DOHH2 (cell line): ENCODE data around the gene SCLT1.
"Not testable (repeated sequence)": the region's sequence is repeated elsewhere in the genome, so short reads cannot be mapped to it uniquely, and the experiment has no call there.

Source experiments
- H3F3A ChIP-seq: fragments of 200-600 bp; sonication (generic), shearing (Covaris generic); 2 replicates; pipeline ENCODE4 v1.6.0; 2016; ENCODE audit warnings: antibody characterized with exemption, mild to moderate bottlenecking; ENCODE audit not compliant: control insufficient read depth, insufficient read depth
- H3K27ac ChIP-seq: fragments of 200-600 bp; sonication (generic); 2 replicates; pipeline ENCODE4 v1.5.1; 2014; ENCODE audit warnings: low read depth, mild to moderate bottlenecking, low read length, moderate library complexity
- H3K27me3 ChIP-seq: fragments of 200-600 bp; sonication (generic); 2 replicates; pipeline ENCODE4 v1.6.1; 2014; ENCODE audit warnings: mild to moderate bottlenecking, low read length, mixed read lengths; ENCODE audit not compliant: control insufficient read depth
- H3K36me3 ChIP-seq: fragments of 200-600 bp; sonication (generic); 2 replicates; pipeline ENCODE4 v1.6.1; 2014; ENCODE audit warnings: mild to moderate bottlenecking, low read length, moderate library complexity, mixed read lengths; ENCODE audit not compliant: control insufficient read depth
- H3K4me1 ChIP-seq: fragments of 200-600 bp; sonication (generic); 2 replicates; pipeline ENCODE4 v1.6.1; 2014; ENCODE audit warnings: mild to moderate bottlenecking, low read length, mixed read lengths; ENCODE audit not compliant: control insufficient read depth
- H3K4me2 ChIP-seq: fragments of 200-600 bp; sonication (generic); 2 replicates; pipeline ENCODE4 v1.6.0; 2014; ENCODE audit warnings: mild to moderate bottlenecking, low read length, moderate library complexity
- H3K4me3 ChIP-seq: fragments of 200-600 bp; sonication (generic); 2 replicates; pipeline ENCODE4 v1.5.1; 2014; ENCODE audit warnings: mild to moderate bottlenecking, low read length, mixed read lengths
- H3K79me2 ChIP-seq: fragments of 200-600 bp; sonication (generic); 2 replicates; pipeline ENCODE4 v1.6.1; 2014; ENCODE audit warnings: mild to moderate bottlenecking, low read length, mixed read lengths; ENCODE audit not compliant: control insufficient read depth
- H3K9me2 ChIP-seq: fragments of 200-600 bp; sonication (generic); replicated peaks from 2 replicates; pipeline ENCODE4 v1.6.1; 2014; ENCODE audit warnings: mild to moderate bottlenecking, low read length, mixed read lengths; ENCODE audit not compliant: control insufficient read depth
- H3K9me3 ChIP-seq: fragments of 200-600 bp; sonication (generic); 2 replicates; pipeline ENCODE4 v1.6.1; 2014; ENCODE audit warnings: antibody characterized with exemption, low read length, mixed read lengths; ENCODE audit not compliant: control insufficient read depth, insufficient read depth
- H4K20me1 ChIP-seq: fragments of 200-600 bp; sonication (generic); 2 replicates; pipeline ENCODE4 v1.6.0; 2014; ENCODE audit warnings: low read depth, mild to moderate bottlenecking, antibody characterized with exemption, low read length, moderate library complexity; ENCODE audit not compliant: control insufficient read depth, insufficient read depth
- CTCF ChIP-seq: fragments of 200-600 bp; sonication (generic); IDR thresholded peaks from one replicate; pipeline ENCODE4 v1.5.1; 2014; ENCODE audit warnings: antibody characterized with exemption, mild to moderate bottlenecking, low read depth, low read length; ENCODE audit not compliant: poor library complexity, severe bottlenecking
- EZH2phosphoT487 ChIP-seq: fragments of 200-600 bp; sonication (generic); IDR thresholded peaks from 2 replicates; pipeline ENCODE4 v1.6.1; 2017; ENCODE audit warnings: borderline replicate concordance, mild to moderate bottlenecking, antibody characterized with exemption, low read length, moderate library complexity, mixed read lengths

The SCLT1 gene

GRCh38 chr4:129136433-129136832 is 43.1 kb upstream of the SCLT1 start:
- H3F3A ChIP-seq, result no peaks in the 10 kb centered on the region
- no peaks in the 10 kb centered on the region; the same call in 1 of the 2 replicates for H3K9me3 ChIP-seq
- H4K20me1 ChIP-seq, result no peaks in the 10 kb centered on the region
- no peak overlapping the region for H3K4me3 ChIP-seq
- H3K79me2 ChIP-seq, result no peaks in the 10 kb centered on the region
- peaks cover 2% of the 10 kb centered on the region; the same call in 1 of the 2 replicates for H3K27me3 ChIP-seq
- H3K9me2 ChIP-seq, result no peaks in the 10 kb centered on the region
- H3K36me3 ChIP-seq, result no peaks in the 10 kb centered on the region
- H3K27ac ChIP-seq, result no peak overlapping the region
- TF ChIP-seq EZH2phosphoT487, result no peak
- no peak for TF ChIP-seq CTCF
- H3K4me1 ChIP-seq, result no peaks in the 10 kb centered on the region
- H3K4me2 ChIP-seq, result no peak overlapping the region

- Histone ChIP-seq H3K4me2 (no peak overlapping the region), H3K4me1 (no peaks in the 10 kb centered on the region), H3K27me3 (peaks cover 2% of the 10 kb centered on the region; the same call in 1 of the 2 replicates), H3F3A (no peaks in the 10 kb centered on the region), H3K36me3 (no peaks in the 10 kb centered on the region), H3K79me2 (no peaks in the 10 kb centered on the region), H3K27ac (no peak overlapping the region), H4K20me1 (no peaks in the 10 kb centered on the region), H3K9me3 (no peaks in the 10 kb centered on the region; the same call in 1 of the 2 replicates), H3K9me2 (no peaks in the 10 kb centered on the region), H3K4me3 (no peak overlapping the region)
- TF ChIP-seq EZH2phosphoT487, result no peak
- TF ChIP-seq CTCF, result no peak
These were observed 38.0 kb upstream of the SCLT1 start for GRCh38 chr4:129131343-129131742.

GRCh38 chr4:129129143-129129542 is 35.8 kb upstream of the SCLT1 start:
- TF ChIP-seq EZH2phosphoT487 (no peak), CTCF (no peak)
- H4K20me1 ChIP-seq, result no peaks in the 10 kb centered on the region
- no peak overlapping the region for H3K4me2 ChIP-seq
- H3F3A ChIP-seq, result no peaks in the 10 kb centered on the region
- no peak overlapping the region for H3K27ac ChIP-seq
- H3K9me2 ChIP-seq, result no peaks in the 10 kb centered on the region
- H3K9me3 ChIP-seq, result no peaks in the 10 kb centered on the region; the same call in 1 of the 2 replicates
- H3K4me1 ChIP-seq, result no peaks in the 10 kb centered on the region
- no peak overlapping the region for H3K4me3 ChIP-seq
- no peaks in the 10 kb centered on the region for H3K27me3 ChIP-seq
- no peaks in the 10 kb centered on the region for H3K36me3 ChIP-seq
- H3K79me2 ChIP-seq, result no peaks in the 10 kb centered on the region

- H3K4me3 ChIP-seq, H3K36me3 ChIP-seq, H3K79me2 ChIP-seq, H4K20me1 ChIP-seq, H3K9me2 ChIP-seq, H3K4me2 ChIP-seq, H3K9me3 ChIP-seq, H3K27me3 ChIP-seq, H3K27ac ChIP-seq, H3K4me1 ChIP-seq, H3F3A ChIP-seq: not testable (repeated sequence)
These were observed 33.3 kb upstream of the SCLT1 start for GRCh38 chr4:129126614-129127013.
